Gastrocnemius medialis (tissue), 4 donors: Measurements from ENCODE around the gene NKRF.

Experiments
- CTCF ChIP-seq, 5 experiments: fragments of 450-650 bp in 3 of 5; fragments of 200-600 bp in 2 of 5; sonication (generic) in 2 of 5; IDR thresholded peaks in 4 of 5; conservative IDR thresholded peaks in 1 of 5; 1 replicate in 4 of 5; 2 replicates in 1 of 5; pipeline ENCODE4 v1.5.1; 2016 to 2019; ENCODE audit warnings: antibody characterized with exemption in 5 of 5, mild to moderate bottlenecking in 3 of 5, moderate library complexity in 3 of 5
- POLR2A ChIP-seq, 2 donors: fragments of 450-650 bp; IDR thresholded peaks; one replicate each; pipeline ENCODE4 v1.6.1; 2017; ENCODE audit warnings: antibody characterized with exemption in 2 of 2, mild to moderate bottlenecking in 2 of 2, moderate library complexity in 2 of 2

GRCh38 chrX:119541188-119541587 lies 65.0 kb downstream of the NKRF start:
- TF ChIP-seq CTCF (IDR thresholded peaks at IDR 0.05 in 4 of 5, conservative IDR thresholded peaks at IDR 0.05 in 1 of 5) (no peak), POLR2A (IDR thresholded peaks at IDR 0.05) (no peak)
